ENCODE measurements around the gene KISS1R.

DNA sequence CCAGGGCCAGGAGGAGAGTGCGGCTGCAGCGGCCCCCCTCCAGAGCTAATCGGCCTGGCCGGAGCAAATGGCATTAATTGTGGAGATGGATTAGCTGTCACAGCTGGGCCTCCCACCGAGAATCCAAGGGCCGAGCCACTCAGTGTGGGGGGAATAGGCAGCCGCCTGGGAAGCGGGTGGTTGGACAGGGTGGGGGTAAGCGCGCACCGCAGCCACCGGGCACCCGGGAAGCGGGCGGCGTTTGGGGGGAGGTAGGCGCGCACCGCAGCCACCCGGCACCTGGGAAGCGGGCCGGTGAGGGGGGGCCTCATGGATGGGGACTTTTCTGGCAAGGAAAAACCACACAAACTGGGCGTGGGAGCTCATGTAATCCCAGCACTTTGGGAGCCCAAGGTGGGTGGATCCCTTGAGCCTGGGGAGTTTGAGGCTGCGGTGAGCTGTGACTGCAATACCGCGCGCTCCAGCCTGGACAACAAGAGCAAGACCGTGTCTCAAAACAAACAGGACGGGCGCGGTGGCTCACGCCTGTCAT lies 13.8 kb upstream of the KISS1R start:
- TF ChIP-seq, protein P1, sequence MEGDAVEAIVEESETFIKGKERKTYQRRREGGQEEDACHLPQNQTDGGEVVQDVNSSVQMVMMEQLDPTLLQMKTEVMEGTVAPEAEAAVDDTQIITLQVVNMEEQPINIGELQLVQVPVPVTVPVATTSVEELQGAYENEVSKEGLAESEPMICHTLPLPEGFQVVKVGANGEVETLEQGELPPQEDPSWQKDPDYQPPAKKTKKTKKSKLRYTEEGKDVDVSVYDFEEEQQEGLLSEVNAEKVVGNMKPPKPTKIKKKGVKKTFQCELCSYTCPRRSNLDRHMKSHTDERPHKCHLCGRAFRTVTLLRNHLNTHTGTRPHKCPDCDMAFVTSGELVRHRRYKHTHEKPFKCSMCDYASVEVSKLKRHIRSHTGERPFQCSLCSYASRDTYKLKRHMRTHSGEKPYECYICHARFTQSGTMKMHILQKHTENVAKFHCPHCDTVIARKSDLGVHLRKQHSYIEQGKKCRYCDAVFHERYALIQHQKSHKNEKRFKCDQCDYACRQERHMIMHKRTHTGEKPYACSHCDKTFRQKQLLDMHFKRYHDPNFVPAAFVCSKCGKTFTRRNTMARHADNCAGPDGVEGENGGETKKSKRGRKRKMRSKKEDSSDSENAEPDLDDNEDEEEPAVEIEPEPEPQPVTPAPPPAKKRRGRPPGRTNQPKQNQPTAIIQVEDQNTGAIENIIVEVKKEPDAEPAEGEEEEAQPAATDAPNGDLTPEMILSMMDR (IDR thresholded peaks at IDR 0.05; ENCODE audit: low read length), result no peak
- TF ChIP-seq EZH2 (IDR thresholded peaks at IDR 0.05; ENCODE audit: borderline replicate concordance, low read length), result no peak
